Duodenal mucosa (tissue), 2 donors: ENCODE results near the gene OR5H2.
"Not testable (repeated sequence)": the region's sequence is repeated elsewhere in the genome, so short reads cannot be mapped to it uniquely, and the experiment has no call there.

Source experiments
- H3K27ac ChIP-seq: one replicate; pipeline ENCODE4 v1.7.0; 2013; ENCODE audit warnings: low read depth, low read length
- H3K27me3 ChIP-seq, 2 donors: one replicate each; pipeline ENCODE4 v1.7.0; 2013; ENCODE audit warnings: low read length in 2 of 2, control low read depth in 1 of 2; ENCODE audit not compliant: insufficient read depth in 2 of 2, control insufficient read depth in 1 of 2
- H3K36me3 ChIP-seq, 2 donors: one replicate each; pipeline ENCODE4 v1.7.0; 2013; ENCODE audit warnings: low read length in 2 of 2, control low read depth in 1 of 2; ENCODE audit not compliant: insufficient read depth in 2 of 2, control insufficient read depth in 1 of 2
- H3K4me1 ChIP-seq, 2 donors: one replicate each; pipeline ENCODE4 v1.7.0; 2013; ENCODE audit warnings: low read length in 2 of 2, control low read depth in 1 of 2; ENCODE audit not compliant: insufficient read depth in 2 of 2, control insufficient read depth in 1 of 2
- H3K4me3 ChIP-seq, 2 donors: one replicate each; pipeline ENCODE4 v1.7.0; 2013; ENCODE audit warnings: low read length in 2 of 2, low read depth in 1 of 2
- H3K9ac ChIP-seq, 2 donors: one replicate each; pipeline ENCODE4 v1.7.0; 2013; ENCODE audit warnings: low read length in 2 of 2, low read depth in 1 of 2
- H3K9me3 ChIP-seq, 2 donors: one replicate each; pipeline ENCODE4 v1.7.0; 2013; ENCODE audit warnings: low read length in 2 of 2, control low read depth in 1 of 2; ENCODE audit not compliant: control insufficient read depth in 1 of 2

OR5H2 gene

DNA sequence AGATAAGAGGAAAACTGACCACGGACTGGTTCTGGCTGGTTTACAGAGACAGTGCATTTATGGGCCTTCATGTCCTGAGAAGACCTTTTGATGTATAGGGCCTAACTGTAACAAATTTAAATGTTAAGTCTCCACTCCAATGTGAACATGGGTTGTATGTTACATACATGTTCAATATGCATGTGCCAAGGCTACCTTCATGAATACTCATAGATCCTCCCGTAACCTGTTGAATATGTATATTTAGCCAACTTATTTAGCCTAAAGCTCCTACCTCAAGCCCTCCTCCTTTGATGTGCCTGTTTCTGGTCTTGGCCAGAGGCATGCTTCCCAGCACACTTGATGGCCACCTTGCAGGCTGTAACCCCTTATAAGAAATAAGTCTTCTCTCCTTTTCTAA is at the start of gene OR5H2:
OR5H2 (plus strand) TSS at position 301 of the 400 bp plus-strand sequence. CDS start 398 bp downstream, outside the sequence.
- no peak within 1 kb of the TSS for H3K4me3 ChIP-seq
- H3K27ac ChIP-seq: no peak within 1 kb of the TSS
- H3K4me1 ChIP-seq: no peaks in the 10 kb centered on the region
- no peaks in the 10 kb centered on the region for H3K27me3 ChIP-seq
- H3K36me3 ChIP-seq: no peaks in the 10 kb centered on the region
- H3K9me3 ChIP-seq: no peaks in the 10 kb centered on the region
- H3K9ac ChIP-seq: no peak within 1 kb of the TSS

DNA sequence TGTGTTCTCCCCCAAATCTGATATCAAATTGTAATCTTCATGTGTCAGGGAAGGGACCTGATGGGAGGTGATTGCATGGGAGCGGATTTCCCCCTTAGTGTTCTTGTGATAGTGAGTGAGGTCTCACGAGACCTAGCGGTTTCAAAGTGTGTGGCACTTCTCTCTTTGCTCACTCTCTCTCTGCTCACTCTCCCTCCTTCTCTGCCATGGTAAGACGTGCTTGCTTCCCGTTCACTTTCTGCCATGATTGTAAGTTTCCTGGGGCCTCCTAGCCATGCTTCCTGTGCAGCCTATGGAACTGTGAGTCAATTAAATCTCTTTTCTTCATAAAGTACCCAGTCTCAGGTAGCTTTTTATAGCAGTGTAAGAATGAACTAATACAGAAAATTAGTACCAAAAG is 48.8 kb upstream of the OR5H2 start:
- Histone ChIP-seq H3K27me3 (no peaks in the 10 kb centered on the region), H3K4me1 (no peaks in the 10 kb centered on the region), H3K4me3 (no peak overlapping the region)

DNA sequence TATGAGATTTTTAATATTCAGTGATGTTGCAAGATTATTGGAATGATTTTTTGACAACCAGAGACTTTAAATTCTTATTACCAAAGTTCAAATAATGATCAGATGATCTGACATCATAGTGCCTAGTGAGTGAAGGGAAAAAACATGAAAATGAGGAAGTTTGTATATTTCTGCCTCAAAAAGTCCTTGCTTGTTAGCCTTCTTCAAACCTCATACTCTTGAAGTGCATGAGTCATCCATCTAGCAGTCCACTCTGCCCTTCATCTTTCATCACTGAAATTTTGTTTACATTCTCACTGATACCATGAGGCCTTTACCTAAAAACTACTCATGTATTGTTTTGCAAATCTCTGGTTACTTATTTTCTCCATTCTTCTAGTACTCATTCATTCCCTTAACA is 42.2 kb upstream of the OR5H2 start:
- H3K9ac ChIP-seq: no peak overlapping the region
- no peak overlapping the region for H3K27ac ChIP-seq
- H3K4me3 ChIP-seq: no peak overlapping the region
- H3K27me3 ChIP-seq: no peaks in the 10 kb centered on the region
- no peaks in the 10 kb centered on the region for H3K9me3 ChIP-seq
- no peaks in the 10 kb centered on the region for H3K4me1 ChIP-seq
- no peaks in the 10 kb centered on the region for H3K36me3 ChIP-seq

More for the DNA sequence above, 48.8 kb upstream of the OR5H2 start:
- no peak overlapping the region for H3K9ac ChIP-seq
- H3K9me3 ChIP-seq: no peaks in the 10 kb centered on the region
- H3K36me3 ChIP-seq: no peaks in the 10 kb centered on the region
- H3K27ac ChIP-seq: no peak overlapping the region

DNA sequence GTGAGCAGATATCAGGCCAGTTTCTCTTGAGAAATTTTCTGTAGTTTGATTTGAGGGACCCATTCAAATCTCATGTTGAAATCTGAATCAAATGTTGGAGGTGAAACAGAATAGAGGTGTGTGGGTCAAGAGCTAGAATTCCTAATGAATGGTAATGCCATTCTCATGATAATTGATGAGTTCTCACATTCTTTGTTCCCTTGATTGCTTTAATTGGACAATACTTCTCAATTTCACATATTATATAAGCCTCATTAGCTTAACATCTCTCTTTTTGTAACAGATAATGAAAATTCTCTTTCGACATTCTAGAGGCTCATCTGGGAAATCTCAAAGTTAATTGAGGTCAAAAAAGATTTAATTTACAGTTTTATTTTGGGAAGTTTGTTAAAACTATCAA is 40.1 kb upstream of the OR5H2 start:
- H3K36me3 ChIP-seq: no peaks in the 10 kb centered on the region
- H3K27ac ChIP-seq: no peak overlapping the region
- no peaks in the 10 kb centered on the region for H3K9me3 ChIP-seq
- H3K27me3 ChIP-seq: no peaks in the 10 kb centered on the region
- no peak overlapping the region for H3K4me3 ChIP-seq
- no peak overlapping the region for H3K9ac ChIP-seq
- H3K4me1 ChIP-seq: no peaks in the 10 kb centered on the region

DNA sequence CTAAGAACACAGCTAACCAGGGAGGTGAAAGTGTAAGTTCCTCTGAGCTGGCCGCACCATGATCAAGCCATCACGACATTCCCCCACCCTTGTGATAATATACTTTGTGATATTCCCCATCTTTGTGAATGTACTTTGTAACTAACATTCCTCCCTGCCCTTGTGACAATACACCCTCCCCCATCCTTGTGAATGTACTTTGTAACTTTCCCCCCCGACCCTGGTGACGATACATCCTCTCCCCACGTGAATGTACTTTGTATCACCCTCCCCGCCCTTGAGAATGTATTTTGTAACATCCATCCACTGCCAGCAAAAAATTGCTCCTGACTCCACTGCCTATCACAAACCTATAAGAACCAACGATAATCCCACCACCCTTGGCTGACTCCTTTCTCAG is 38.5 kb upstream of the OR5H2 start:
- Histone ChIP-seq H3K4me1 (no peaks in the 10 kb centered on the region), H3K9me3 (no peaks in the 10 kb centered on the region), H3K27me3 (no peaks in the 10 kb centered on the region), H3K36me3 (no peaks in the 10 kb centered on the region), H3K9ac (no peak overlapping the region), H3K4me3 (no peak overlapping the region), H3K27ac (no peak overlapping the region)

DNA sequence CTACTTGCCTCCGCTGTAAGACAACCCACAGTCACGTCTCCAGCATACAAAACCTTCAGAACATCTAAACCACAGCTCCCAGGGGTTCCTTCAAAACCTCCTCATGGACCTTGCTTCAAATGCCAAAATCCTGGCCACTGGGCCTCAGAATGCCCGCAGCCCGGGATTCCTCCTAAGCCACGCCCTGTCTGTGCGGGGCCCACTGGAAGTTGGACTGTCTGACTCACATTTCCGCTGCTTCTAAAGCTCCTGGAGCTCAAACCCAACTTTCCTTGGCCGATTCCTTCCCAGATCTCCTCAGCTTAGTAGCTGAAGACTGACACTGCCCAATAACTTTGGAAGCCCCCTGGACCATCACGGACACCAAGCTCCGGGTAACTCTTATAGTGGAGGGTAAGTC is 36.2 kb upstream of the OR5H2 start:
- no peak overlapping the region for H3K4me3 ChIP-seq
- no peak overlapping the region for H3K9ac ChIP-seq
- H3K36me3 ChIP-seq: no peaks in the 10 kb centered on the region
- H3K27ac ChIP-seq: no peak overlapping the region
- H3K4me1 ChIP-seq: no peaks in the 10 kb centered on the region
- H3K9me3 ChIP-seq: no peaks in the 10 kb centered on the region
- no peaks in the 10 kb centered on the region for H3K27me3 ChIP-seq

DNA sequence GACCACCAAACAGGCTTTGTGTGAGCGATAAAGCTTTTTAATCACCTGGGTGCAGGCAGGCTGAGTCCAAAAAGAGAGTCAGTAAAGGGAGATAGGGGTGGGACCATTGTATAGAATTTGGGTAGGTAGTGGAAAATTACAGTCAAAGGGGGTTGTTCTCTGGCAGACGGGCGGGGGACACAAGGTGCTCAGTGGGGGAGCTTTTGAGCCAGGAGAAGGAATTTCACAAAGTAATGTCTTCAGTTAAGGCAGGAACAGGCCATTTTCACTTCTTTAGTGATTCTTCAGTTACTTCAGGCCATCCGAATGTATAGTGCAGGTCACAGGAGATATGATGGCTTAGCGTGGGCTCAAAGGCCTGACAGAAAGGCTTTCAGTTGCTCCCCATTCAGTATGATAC is 26.3 kb upstream of the OR5H2 start:
- not testable (repeated sequence) for H3K4me3 ChIP-seq, H3K27ac ChIP-seq, H3K27me3 ChIP-seq, H3K9me3 ChIP-seq, H3K36me3 ChIP-seq, H3K4me1 ChIP-seq, H3K9ac ChIP-seq

DNA sequence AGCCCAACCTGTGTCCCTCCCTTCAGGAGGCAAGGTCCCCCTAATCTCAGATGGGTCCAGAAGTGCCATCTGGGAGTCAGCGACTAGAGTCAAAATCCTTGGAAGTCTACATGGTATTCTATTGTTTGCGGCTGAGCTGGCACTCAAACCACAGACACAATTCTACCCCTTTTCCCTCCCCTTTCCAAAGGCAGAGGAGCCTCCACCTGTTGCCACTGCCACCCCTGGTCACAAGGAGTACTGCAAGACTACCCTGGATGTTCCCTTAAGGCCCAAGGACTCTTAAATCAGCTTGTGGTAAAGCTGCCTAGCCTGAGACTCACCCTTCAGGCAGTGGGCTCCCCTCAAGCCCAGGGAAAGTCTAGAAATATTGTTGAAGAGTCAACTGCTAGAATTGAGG is 22.6 kb upstream of the OR5H2 start:
- H3K9me3 ChIP-seq: peaks cover 0 to 2% of the 10 kb centered on the region in 2 donors
- no peaks in the 10 kb centered on the region for H3K27me3 ChIP-seq
- no peaks in the 10 kb centered on the region for H3K4me1 ChIP-seq
- H3K4me3 ChIP-seq: no peak overlapping the region
- no peak overlapping the region for H3K9ac ChIP-seq
- no peaks in the 10 kb centered on the region for H3K36me3 ChIP-seq
- no peak overlapping the region for H3K27ac ChIP-seq

DNA sequence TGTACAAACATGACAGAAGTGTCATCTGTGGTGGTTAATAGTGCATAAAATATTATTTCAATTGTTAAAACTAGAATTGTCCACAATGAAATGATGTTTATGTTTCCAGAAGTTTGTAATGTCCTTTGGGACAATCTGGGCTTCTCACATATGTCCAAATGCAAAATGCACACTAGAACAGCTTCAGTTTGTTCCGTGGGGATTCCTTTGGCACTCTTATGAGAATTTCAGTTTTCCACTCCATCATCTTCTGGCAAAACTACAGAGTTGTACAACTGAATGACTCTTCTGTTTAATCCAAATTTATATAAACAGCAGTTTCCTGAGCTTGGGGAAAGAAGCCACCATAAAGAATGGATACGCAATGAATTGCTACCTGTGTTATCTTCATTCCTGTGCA is 20.3 kb upstream of the OR5H2 start:
- no peak overlapping the region for H3K9ac ChIP-seq
- H3K4me1 ChIP-seq: no peaks in the 10 kb centered on the region
- peaks cover 0 to 2% of the 10 kb centered on the region in 2 donors for H3K9me3 ChIP-seq
- no peak overlapping the region for H3K27ac ChIP-seq
- no peaks in the 10 kb centered on the region for H3K27me3 ChIP-seq
- H3K36me3 ChIP-seq: no peaks in the 10 kb centered on the region
- H3K4me3 ChIP-seq: no peak overlapping the region

DNA sequence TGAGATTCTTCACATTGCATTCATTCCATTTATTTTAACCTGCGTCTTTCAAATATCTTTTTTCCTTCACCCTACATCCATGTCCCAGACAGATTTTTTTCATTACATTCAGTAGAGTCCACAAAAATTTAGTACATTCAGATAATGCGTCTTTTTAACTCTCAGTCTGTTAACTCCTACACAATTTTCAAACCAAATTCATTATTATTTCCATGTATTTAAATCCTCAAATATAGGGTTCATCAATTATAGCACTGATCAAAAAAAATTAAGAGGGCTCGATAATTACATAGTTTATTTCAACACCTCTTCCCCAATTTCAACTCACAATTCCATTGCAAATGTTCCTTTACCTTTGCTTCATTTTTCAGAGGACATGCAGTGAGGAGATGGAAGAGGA is 18.4 kb upstream of the OR5H2 start, which contains the start of gene OR5H6:
OR5H6 (plus strand) TSS at position 301 of the 400 bp plus-strand sequence; CDS start at position 390, 89 bp downstream.
- peaks cover 0 to 2% of the 10 kb centered on the region in 2 donors for H3K9me3 ChIP-seq
- no peak within 1 kb of the TSS for H3K4me3 ChIP-seq
- no peak within 1 kb of the TSS for H3K27ac ChIP-seq
- no peaks in the 10 kb centered on the region for H3K36me3 ChIP-seq
- H3K4me1 ChIP-seq: no peaks in the 10 kb centered on the region
- no peak within 1 kb of the TSS for H3K9ac ChIP-seq
- no peaks in the 10 kb centered on the region for H3K27me3 ChIP-seq

DNA sequence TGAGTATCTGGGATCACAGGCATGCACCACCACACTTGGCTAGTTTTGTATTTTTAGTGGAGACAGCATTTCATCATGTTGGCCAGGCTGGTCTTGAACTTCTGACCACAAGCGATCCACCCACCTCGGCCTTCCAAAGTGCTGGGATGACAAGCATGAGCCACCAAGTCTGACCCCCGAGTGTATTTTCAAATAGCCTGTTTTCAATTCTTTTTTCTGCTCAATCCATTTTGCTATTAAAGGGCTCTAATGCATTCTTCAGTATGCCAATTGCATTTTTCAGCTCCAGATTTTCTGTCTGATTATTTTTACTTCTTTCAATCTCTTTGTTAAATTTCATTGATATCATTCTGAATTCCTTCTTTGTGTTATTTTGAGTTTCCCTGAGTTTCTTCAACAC is 12.5 kb upstream of the OR5H2 start:
- no peak overlapping the region for H3K4me3 ChIP-seq

More for the DNA sequence above, 12.5 kb upstream of the OR5H2 start:
- H3K36me3 ChIP-seq: no peaks in the 10 kb centered on the region
- H3K27ac ChIP-seq: no peak overlapping the region
- no peak overlapping the region for H3K9ac ChIP-seq
- H3K9me3 ChIP-seq: peaks cover 0 to 9% of the 10 kb centered on the region in 2 donors
- H3K27me3 ChIP-seq: no peaks in the 10 kb centered on the region
- no peaks in the 10 kb centered on the region for H3K4me1 ChIP-seq
